ENCODE measurements around the gene GPR156.

DNA sequence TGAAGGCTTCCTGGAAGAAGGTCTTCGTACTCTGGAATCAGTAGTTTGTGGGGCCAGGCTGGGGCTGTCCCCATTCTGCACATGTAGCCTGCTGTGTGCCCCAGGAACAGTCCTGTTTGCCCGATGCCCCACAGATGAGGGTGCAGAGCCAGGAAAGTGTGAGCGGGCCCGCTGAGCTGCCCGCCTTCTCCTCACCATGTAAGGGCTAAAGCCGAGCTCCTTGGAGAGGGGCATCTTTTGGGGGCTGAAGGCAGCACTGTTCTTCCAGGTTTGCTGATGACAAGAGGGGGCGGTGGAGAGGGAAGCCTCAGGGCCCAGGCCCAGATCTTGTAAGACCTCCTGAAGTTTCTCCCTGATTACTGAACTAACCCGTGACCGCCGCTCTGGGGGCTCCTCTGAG, 117.5 kb downstream of the GPR156 start:
- TF ChIP-seq, protein P1, sequence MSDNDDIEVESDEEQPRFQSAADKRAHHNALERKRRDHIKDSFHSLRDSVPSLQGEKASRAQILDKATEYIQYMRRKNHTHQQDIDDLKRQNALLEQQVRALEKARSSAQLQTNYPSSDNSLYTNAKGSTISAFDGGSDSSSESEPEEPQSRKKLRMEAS (IDR thresholded peaks at IDR 0.05; ENCODE audit: low read depth), result no peak
- TF ChIP-seq SMC3 (IDR thresholded peaks at IDR 0.05; ENCODE audit: low read depth, low read length) (no peak), TEAD4 (IDR thresholded peaks at IDR 0.05; ENCODE audit: borderline replicate concordance, insufficient read depth) (no peak), SIN3A (IDR thresholded peaks at IDR 0.05; ENCODE audit: borderline replicate concordance, low read depth, low read length) (no peak), POLR2AphosphoS5 (IDR thresholded peaks at IDR 0.05; ENCODE audit: low read depth, low read length) (no peak), FOXM1 (IDR thresholded peaks at IDR 0.05; ENCODE audit: low read depth) (no peak), RAD21 (IDR thresholded peaks at IDR 0.05; ENCODE audit: low read length) (no peak)
- TF ChIP-seq, protein P2, sequence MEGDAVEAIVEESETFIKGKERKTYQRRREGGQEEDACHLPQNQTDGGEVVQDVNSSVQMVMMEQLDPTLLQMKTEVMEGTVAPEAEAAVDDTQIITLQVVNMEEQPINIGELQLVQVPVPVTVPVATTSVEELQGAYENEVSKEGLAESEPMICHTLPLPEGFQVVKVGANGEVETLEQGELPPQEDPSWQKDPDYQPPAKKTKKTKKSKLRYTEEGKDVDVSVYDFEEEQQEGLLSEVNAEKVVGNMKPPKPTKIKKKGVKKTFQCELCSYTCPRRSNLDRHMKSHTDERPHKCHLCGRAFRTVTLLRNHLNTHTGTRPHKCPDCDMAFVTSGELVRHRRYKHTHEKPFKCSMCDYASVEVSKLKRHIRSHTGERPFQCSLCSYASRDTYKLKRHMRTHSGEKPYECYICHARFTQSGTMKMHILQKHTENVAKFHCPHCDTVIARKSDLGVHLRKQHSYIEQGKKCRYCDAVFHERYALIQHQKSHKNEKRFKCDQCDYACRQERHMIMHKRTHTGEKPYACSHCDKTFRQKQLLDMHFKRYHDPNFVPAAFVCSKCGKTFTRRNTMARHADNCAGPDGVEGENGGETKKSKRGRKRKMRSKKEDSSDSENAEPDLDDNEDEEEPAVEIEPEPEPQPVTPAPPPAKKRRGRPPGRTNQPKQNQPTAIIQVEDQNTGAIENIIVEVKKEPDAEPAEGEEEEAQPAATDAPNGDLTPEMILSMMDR (IDR thresholded peaks at IDR 0.05), result no peak
- TF ChIP-seq, protein P3, sequence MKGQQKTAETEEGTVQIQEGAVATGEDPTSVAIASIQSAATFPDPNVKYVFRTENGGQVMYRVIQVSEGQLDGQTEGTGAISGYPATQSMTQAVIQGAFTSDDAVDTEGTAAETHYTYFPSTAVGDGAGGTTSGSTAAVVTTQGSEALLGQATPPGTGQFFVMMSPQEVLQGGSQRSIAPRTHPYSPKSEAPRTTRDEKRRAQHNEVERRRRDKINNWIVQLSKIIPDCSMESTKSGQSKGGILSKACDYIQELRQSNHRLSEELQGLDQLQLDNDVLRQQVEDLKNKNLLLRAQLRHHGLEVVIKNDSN (IDR thresholded peaks at IDR 0.05; ENCODE audit: borderline replicate concordance, low read depth), result no peak
- TF ChIP-seq, protein P4, sequence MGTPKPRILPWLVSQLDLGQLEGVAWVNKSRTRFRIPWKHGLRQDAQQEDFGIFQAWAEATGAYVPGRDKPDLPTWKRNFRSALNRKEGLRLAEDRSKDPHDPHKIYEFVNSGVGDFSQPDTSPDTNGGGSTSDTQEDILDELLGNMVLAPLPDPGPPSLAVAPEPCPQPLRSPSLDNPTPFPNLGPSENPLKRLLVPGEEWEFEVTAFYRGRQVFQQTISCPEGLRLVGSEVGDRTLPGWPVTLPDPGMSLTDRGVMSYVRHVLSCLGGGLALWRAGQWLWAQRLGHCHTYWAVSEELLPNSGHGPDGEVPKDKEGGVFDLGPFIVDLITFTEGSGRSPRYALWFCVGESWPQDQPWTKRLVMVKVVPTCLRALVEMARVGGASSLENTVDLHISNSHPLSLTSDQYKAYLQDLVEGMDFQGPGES (IDR thresholded peaks at IDR 0.05; ENCODE audit: low read depth, low read length), result no peak
